Prostate gland (tissue), 2 donors: Measurements from ENCODE around the gene ETFB. TPM values are rescaled to one million over a fixed set of nuclear protein-coding genes. Genes with fewer than 3 reads are reported as not detected.

Source experiments
- DNase-seq: peaks from one replicate; pipeline ENCODE4 v3.0.0-alpha.2; 2019; ENCODE audit warnings: low spot score
- H3K27ac ChIP-seq, 2 donors: fragments of 200-600 bp; sonication (generic); 2 replicates each; pipeline ENCODE4 v1.5.1; 2017 to 2019
- H3K27me3 ChIP-seq: fragments of 200-600 bp; sonication (generic); replicated peaks from 2 replicates; pipeline ENCODE4 v1.5.1; 2019; ENCODE audit not compliant: insufficient read depth
- H3K36me3 ChIP-seq, 2 donors: fragments of 200-600 bp; sonication (generic); 1 replicate in 1 of 2; 2 replicates in 1 of 2; pipeline versions ENCODE4 v1.5.1 to v1.8.1; 2017 to 2019
- H3K4me1 ChIP-seq: fragments of 200-600 bp; sonication (generic); replicated peaks from 2 replicates; pipeline ENCODE4 v1.5.1; 2019
- H3K4me3 ChIP-seq, 2 donors: fragments of 200-600 bp; sonication (generic); 2 replicates each; pipeline ENCODE4 v1.5.1; 2017 to 2019
- H3K9me3 ChIP-seq: fragments of 200-600 bp; sonication (generic); 2 replicates; pipeline ENCODE4 v1.5.1; 2017
- POLR2A ChIP-seq: fragments of 450-650 bp; IDR thresholded peaks from one replicate; pipeline ENCODE4 v1.6.1; 2016; ENCODE audit warnings: antibody characterized with exemption, mild to moderate bottlenecking
- POLR2AphosphoS5 ChIP-seq: sonication (generic); formaldehyde crosslinking; IDR thresholded peaks from one replicate; pipeline ENCODE4 v1.6.1; 2017; ENCODE audit warnings: antibody characterized with exemption
- WGBS: methylation state at CpG from one replicate; pipeline ENCODE4 v1.1.5; 2018; 5-methylcytosine and 5-hydroxymethylcytosine counted together
- intact Hi-C: fragments of 100-400 bp; cut with DNase I; formaldehyde crosslinking; loops from one replicate; pipeline ENCODE4 v1.14.2; 2022
- total RNA-seq, 2 donors: library from RNA; depleted of rRNA; stranded (reverse); fragments of >200 nt; gene quantifications; one replicate each; pipeline ENCODE4 v1.1.0, GENCODE V29; 2016
- TF ChIP-seq, protein P1 (sequence below), 4 experiments: fragments of 200-600 bp in 2 of 4; fragments of 450-650 bp in 2 of 4; sonication (generic) in 2 of 4; IDR thresholded peaks; 1 replicate in 3 of 4; 2 replicates in 1 of 4; pipeline ENCODE4 v1.5.1; 2016 to 2019; ENCODE audit warnings: antibody characterized with exemption in 4 of 4, mild to moderate bottlenecking in 2 of 4, moderate library complexity in 2 of 4

Gene ETFB
- total RNA-seq, 2 donors from 2014 or later, result 82.8 to 118 TPM

DNA sequence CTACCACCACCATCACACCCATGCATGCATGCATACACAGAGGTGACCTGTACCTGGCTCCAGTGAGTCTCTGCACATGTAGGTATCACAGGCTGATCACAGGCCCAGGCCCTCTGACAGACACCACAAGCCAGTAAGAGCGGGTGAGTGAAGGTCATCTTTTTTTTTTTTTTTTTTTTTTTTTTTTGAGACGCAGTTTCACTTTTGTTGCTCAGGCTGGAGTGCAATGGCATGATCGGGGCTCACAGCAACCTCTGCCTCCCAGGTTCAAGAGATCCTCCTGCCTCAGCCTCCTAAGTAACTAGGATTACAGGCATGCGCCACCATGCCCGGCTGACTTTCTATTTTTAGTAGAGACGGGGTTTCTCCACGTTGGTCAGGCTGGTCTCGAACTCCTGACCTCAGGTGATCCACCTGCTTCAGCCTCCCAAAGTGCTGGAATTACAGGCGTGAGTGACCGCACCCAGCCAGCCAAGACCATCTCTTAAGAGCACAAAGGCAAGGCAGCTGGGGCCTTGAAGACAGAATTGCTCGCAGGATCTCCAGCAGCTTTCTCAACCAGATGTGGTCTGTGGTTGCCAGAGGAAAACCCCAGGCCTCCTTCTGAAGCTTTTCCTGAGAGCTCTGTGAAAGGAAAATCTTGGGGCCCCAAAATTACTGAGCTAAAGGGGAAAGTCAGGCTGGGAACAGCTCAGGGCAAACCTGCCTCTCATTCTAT lies 9.5 kb upstream of the ETFB start:
- WGBS, result 69% methylated on average over 11 of the region's 11 CpGs
- no peaks in the 10 kb centered on the region for H3K36me3 ChIP-seq
- intact Hi-C loops, result no loop called here
- H3K27me3 ChIP-seq, result no peaks in the 10 kb centered on the region
- no peak overlapping the region for H3K4me3 ChIP-seq
- H3K9me3 ChIP-seq, result no peaks in the 10 kb centered on the region
- no peak for TF ChIP-seq POLR2AphosphoS5
- TF ChIP-seq POLR2A, result no peak
- TF ChIP-seq, protein P1, sequence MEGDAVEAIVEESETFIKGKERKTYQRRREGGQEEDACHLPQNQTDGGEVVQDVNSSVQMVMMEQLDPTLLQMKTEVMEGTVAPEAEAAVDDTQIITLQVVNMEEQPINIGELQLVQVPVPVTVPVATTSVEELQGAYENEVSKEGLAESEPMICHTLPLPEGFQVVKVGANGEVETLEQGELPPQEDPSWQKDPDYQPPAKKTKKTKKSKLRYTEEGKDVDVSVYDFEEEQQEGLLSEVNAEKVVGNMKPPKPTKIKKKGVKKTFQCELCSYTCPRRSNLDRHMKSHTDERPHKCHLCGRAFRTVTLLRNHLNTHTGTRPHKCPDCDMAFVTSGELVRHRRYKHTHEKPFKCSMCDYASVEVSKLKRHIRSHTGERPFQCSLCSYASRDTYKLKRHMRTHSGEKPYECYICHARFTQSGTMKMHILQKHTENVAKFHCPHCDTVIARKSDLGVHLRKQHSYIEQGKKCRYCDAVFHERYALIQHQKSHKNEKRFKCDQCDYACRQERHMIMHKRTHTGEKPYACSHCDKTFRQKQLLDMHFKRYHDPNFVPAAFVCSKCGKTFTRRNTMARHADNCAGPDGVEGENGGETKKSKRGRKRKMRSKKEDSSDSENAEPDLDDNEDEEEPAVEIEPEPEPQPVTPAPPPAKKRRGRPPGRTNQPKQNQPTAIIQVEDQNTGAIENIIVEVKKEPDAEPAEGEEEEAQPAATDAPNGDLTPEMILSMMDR (IDR thresholded peaks at IDR 0.05), result no peak
- H3K4me1 ChIP-seq, result no peaks in the 10 kb centered on the region
- no peak overlapping the region for H3K27ac ChIP-seq
- DNase-seq, result no peak

DNA sequence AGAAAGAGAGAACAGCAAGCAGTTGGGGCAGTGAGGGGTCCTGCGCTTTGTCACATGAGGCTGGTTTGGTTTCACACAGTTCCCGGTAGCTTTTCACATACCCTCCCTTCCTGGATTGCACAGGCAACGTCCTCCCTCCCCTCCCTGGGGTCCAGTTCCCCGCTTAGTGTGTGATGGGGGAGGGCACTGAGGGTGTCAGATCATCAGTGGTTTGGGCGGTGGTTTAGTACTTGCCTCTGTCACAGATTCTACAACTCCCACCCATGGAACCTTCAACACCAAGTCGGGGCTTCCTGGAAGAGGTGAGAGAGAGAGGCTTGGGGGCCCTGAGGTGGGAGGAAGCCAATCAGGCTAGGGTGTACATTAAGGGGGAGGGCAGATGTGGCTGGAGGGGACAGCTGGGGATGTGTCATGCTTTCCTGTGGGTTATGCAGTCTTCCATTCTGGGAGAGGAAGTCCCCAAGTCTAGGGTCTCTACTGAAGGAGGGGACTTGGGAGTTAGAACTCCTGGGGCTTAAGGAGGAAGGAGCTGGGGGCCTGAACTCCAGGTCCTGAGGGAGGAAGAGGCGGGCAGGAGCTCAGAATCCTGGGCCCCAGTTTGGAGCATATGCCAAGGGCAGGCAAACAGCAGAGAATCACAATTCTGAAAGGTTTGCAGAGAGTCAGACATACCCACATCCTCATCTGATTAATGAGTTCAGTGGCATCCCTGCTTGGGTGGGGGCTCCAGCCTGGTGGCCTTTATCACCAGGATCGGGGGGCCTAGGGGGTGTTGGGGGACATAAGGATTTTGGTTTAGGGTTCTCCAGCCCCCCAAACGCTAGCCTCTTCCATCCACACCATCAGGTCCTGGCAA lies 6.7 kb upstream of the ETFB start, which contains the start of gene NKG7:
Gene NKG7, minus strand, starts transcription at position 6 of the 856 bp plus-strand sequence. CDS start 119 bp downstream, outside the sequence.
- Histone ChIP-seq H3K4me1 (no peaks in the 10 kb centered on the region), H3K27ac (no peak within 1 kb of the TSS), H3K4me3 (no peak within 1 kb of the TSS), H3K27me3 (no peaks in the 10 kb centered on the region), H3K9me3 (no peaks in the 10 kb centered on the region), H3K36me3 (no peaks in the 10 kb centered on the region)
- TF ChIP-seq POLR2AphosphoS5 (no peak), POLR2A (no peak)
- TF ChIP-seq, protein P1 (IDR thresholded peaks at IDR 0.05), result no peak
- 36% methylated on average over 9 of the region's 9 CpGs for WGBS
- no peak for DNase-seq
- intact Hi-C loops, result no loop called here

DNA sequence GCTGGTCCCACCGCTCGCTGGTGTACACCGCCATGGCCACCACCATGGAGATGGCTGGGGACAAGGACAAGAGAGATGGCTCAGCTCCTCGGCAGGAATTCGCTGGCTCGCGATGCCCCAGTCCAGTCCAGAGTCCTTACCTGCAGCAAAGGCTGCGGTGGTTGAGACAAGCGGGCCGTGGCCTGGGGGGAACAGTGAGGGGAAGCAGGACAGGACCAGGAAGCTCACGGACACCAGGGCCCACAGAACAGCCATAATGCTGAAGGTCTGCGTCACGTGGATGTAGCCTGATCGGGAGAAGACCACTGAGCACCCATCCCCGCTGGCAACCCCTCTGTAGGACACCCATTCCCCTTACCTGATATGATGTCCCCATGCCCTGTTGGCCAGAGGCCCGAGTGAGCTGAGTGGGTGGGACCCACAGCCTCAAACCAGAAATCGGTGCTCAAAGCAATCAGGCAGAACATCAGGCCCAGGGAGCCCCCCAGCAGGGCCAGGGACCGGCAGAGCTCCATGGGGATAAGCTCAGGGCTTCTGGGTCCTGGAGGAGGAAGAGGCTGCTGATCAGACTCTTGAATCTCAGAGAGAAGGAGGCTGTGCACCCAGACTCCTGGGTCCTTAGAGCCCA lies 5.9 kb upstream of the ETFB start:
- no peak overlapping the region for H3K27ac ChIP-seq
- no peaks in the 10 kb centered on the region for H3K36me3 ChIP-seq
- no peak for DNase-seq
- H3K9me3 ChIP-seq, result no peaks in the 10 kb centered on the region
- no peaks in the 10 kb centered on the region for H3K4me1 ChIP-seq
- H3K27me3 ChIP-seq, result no peaks in the 10 kb centered on the region
- intact Hi-C loops, result no loop called here
- TF ChIP-seq POLR2A (no peak), POLR2AphosphoS5 (no peak)
- TF ChIP-seq, protein P1 (IDR thresholded peaks at IDR 0.05), result no peak
- WGBS, result 80% methylated on average over 18 of the region's 18 CpGs
- no peak overlapping the region for H3K4me3 ChIP-seq

DNA sequence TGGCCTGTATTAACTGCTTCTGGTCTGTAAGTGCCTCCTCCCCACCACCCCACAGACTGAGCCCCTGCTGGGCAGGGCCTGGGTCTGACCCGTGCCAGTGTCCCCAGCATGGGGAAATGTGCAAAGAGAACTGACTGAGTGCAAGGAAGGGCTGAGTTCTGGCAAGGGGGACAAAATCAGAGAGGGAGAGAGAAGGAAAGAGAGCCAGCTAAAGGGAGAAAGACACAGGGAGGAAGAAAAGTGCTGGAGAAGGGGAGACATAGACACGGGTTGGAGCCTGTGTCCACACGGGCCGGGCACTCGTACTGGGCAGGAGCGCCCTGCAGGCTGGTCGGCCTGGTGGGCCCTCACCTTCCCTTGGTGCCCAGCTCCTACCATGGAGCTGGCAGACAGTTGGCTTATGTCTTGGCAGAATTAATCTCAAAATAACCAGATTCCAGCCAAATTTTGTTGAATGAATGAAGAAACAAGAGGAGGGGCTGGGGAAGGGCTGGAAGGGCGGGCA lies 5.0 kb upstream of the ETFB start:
- Histone ChIP-seq H3K4me3 (no peak overlapping the region), H3K4me1 (no peaks in the 10 kb centered on the region), H3K9me3 (no peaks in the 10 kb centered on the region), H3K27ac (no peak overlapping the region), H3K27me3 (no peaks in the 10 kb centered on the region), H3K36me3 (no peaks in the 10 kb centered on the region)
- intact Hi-C loops, result no loop called here
- no peak for DNase-seq
- TF ChIP-seq, protein P1 (IDR thresholded peaks at IDR 0.05), result no peak
- TF ChIP-seq POLR2A, result no peak
- no peak for TF ChIP-seq POLR2AphosphoS5
- WGBS, result 69% methylated on average over 8 of the region's 8 CpGs
